Natural killer cell (primary cell): ENCODE results near the gene GAPDH. TPM values are rescaled to one million over a fixed set of nuclear protein-coding genes. Genes with fewer than 3 reads are reported as not detected.

Experiments used
- ATAC-seq, 3 donors: fragments of 150-1000 bp in 2 of 3; fragments of 200-7000 bp in 1 of 3; cut with Tn5 transposase; 1 replicate in 1 of 3; 2 replicates in 2 of 3; pipeline ENCODE4 v1.10.0; 2021; ENCODE audit warnings: mild to moderate bottlenecking in 2 of 3, moderate library complexity in 2 of 3
- DNase-seq, 2 donors: peaks; one replicate each; pipeline versions ENCODE4 v3.0.0 to v3.0.0-alpha.2; 2013 to 2021; ENCODE audit warnings: mixed read lengths in 1 of 2
- H3K27ac ChIP-seq: one replicate; pipeline ENCODE4 v1.5.1; 2013; ENCODE audit warnings: mild to moderate bottlenecking, low read length
- H3K27me3 ChIP-seq: one replicate; pipeline ENCODE4 v1.6.1; 2013; ENCODE audit warnings: low read length; ENCODE audit not compliant: control insufficient read depth, insufficient read depth
- H3K36me3 ChIP-seq: one replicate; pipeline ENCODE4 v1.6.1; 2013; ENCODE audit warnings: low read length; ENCODE audit not compliant: control insufficient read depth, insufficient read depth
- H3K4me1 ChIP-seq: one replicate; pipeline ENCODE4 v1.6.1; 2013; ENCODE audit warnings: low read length; ENCODE audit not compliant: control insufficient read depth, insufficient read depth
- H3K4me3 ChIP-seq: one replicate; pipeline ENCODE4 v1.5.1; 2013; ENCODE audit warnings: low read length
- H3K9me3 ChIP-seq: one replicate; pipeline ENCODE4 v1.6.1; 2013; ENCODE audit warnings: low read length; ENCODE audit not compliant: control insufficient read depth, insufficient read depth
- H3K27ac Mint-ChIP-seq, 2 donors: one replicate each; pipeline ENCODE4 v1.8.0; 2022; ENCODE audit warnings: mild to moderate bottlenecking in 2 of 2, mixed read lengths in 2 of 2, moderate library complexity in 1 of 2
- H3K27me3 Mint-ChIP-seq, 2 donors: one replicate each; pipeline ENCODE4 v1.8.0; 2022; ENCODE audit warnings: low read depth in 2 of 2, mixed read lengths in 2 of 2
- H3K36me3 Mint-ChIP-seq: one replicate; pipeline ENCODE4 v1.8.0; 2022; ENCODE audit warnings: mixed read lengths
- H3K4me1 Mint-ChIP-seq, 2 donors: one replicate each; pipeline ENCODE4 v1.8.0; 2022; ENCODE audit warnings: mixed read lengths in 2 of 2
- H3K4me3 Mint-ChIP-seq: one replicate; pipeline ENCODE4 v1.8.0; 2022; ENCODE audit warnings: mild to moderate bottlenecking, moderate library complexity, mixed read lengths
- H3K9me3 Mint-ChIP-seq, 2 donors: one replicate each; pipeline ENCODE4 v1.8.0; 2022; ENCODE audit warnings: mixed read lengths in 2 of 2
- CTCF ChIP-seq: fragments of 200-600 bp; IDR thresholded peaks from one replicate; pipeline ENCODE4 v1.8.0; 2022; ENCODE audit warnings: antibody characterized with exemption
- WGBS: methylation state at CpG from one replicate; pipeline ENCODE4 v1.1.7; 2013; ENCODE audit warnings: missing lambda C conversion rate; ENCODE audit not compliant: insufficient coverage; 5-methylcytosine and 5-hydroxymethylcytosine counted together
- intact Hi-C: fragments of 100-400 bp; cut with micrococcal nuclease; formaldehyde crosslinking; loops from one replicate; pipeline ENCODE4 v1.14.2; 2022
- total RNA-seq, 4 donors: library from RNA; stranded (reverse); fragments of 120-200 nt in 1 of 4; gene quantifications; one replicate each; pipeline versions ENCODE4 v1.2.3 to v1.2.4, GENCODE V29; 2013 to 2022

GAPDH gene
- total RNA-seq, 3 donors from 2014 or later (not counting 1 experiment from before 2014, with no cell fraction given): 606 to 729 (median 642) TPM

- Histone ChIP-seq H3K27ac (no peak overlapping the region), H3K4me1 (peaks cover 34% of the 10 kb centered on the region), H3K9me3 (no peaks in the 10 kb centered on the region), H3K4me3 (no peak overlapping the region), H3K27me3 (no peaks in the 10 kb centered on the region), H3K36me3 (peaks cover 55% of the 10 kb centered on the region)
- no peak overlapping the region for H3K4me3 Mint-ChIP-seq
- no peak overlapping the region for H3K27ac Mint-ChIP-seq
- intact Hi-C loops: no loop called here
- no peaks in the 10 kb centered on the region for H3K36me3 Mint-ChIP-seq
- no peaks in the 10 kb centered on the region for H3K27me3 Mint-ChIP-seq
- ATAC-seq (no peak), DNase-seq (no peak)
- peaks cover 31 to 41% of the 10 kb centered on the region in 2 donors for H3K4me1 Mint-ChIP-seq
- H3K9me3 Mint-ChIP-seq: no peaks in the 10 kb centered on the region
- no peak for TF ChIP-seq CTCF
- WGBS: 89% methylated on average over 15 of the region's 15 CpGs
These were observed 14.8 kb downstream of the GAPDH start for GRCh38 chr12:6548966-6549683.

GRCh38 chr12:6549684-6550151 lies 15.4 kb downstream of the GAPDH start:
- no peaks in the 10 kb centered on the region for H3K27me3 Mint-ChIP-seq
- intact Hi-C loops: no loop called here
- Histone ChIP-seq H3K9me3 (no peaks in the 10 kb centered on the region), H3K27ac (no peak overlapping the region), H3K4me3 (no peak overlapping the region), H3K27me3 (no peaks in the 10 kb centered on the region), H3K4me1 (peaks cover 40% of the 10 kb centered on the region), H3K36me3 (peaks cover 51% of the 10 kb centered on the region)
- WGBS: 97% methylated on average over 18 of the region's 18 CpGs
- TF ChIP-seq CTCF: no peak
- H3K4me1 Mint-ChIP-seq: peaks cover 37 to 47% of the 10 kb centered on the region in 2 donors
- DNase-seq: no peak
- no peaks in the 10 kb centered on the region for H3K36me3 Mint-ChIP-seq
- no peak overlapping the region for H3K27ac Mint-ChIP-seq
- H3K4me3 Mint-ChIP-seq: no peak overlapping the region
- no peak for ATAC-seq
- no peaks in the 10 kb centered on the region for H3K9me3 Mint-ChIP-seq

- H3K27me3 Mint-ChIP-seq: no peaks in the 10 kb centered on the region
- Histone ChIP-seq H3K27me3 (no peaks in the 10 kb centered on the region), H3K27ac (no peak overlapping the region), H3K36me3 (peaks cover 51% of the 10 kb centered on the region), H3K4me3 (no peak overlapping the region), H3K9me3 (no peaks in the 10 kb centered on the region), H3K4me1 (peaks cover 46% of the 10 kb centered on the region)
- WGBS: 82% methylated on average over 24 of the region's 24 CpGs
- no peaks in the 10 kb centered on the region for H3K36me3 Mint-ChIP-seq
- no peak overlapping the region for H3K27ac Mint-ChIP-seq
- TF ChIP-seq CTCF: no peak
- no peak for ATAC-seq
- DNase-seq: no peak
- peaks cover 42 to 53% of the 10 kb centered on the region in 2 donors for H3K4me1 Mint-ChIP-seq
- no peak overlapping the region for H3K4me3 Mint-ChIP-seq
- H3K9me3 Mint-ChIP-seq: no peaks in the 10 kb centered on the region
- intact Hi-C loops: no loop called here
These were observed 16.2 kb downstream of the GAPDH start for GRCh38 chr12:6550294-6551062.
